GM10266 (cell line): ENCODE measurements around the gene STIM1.

Experiments used
- DNase-seq: peaks from one replicate; pipeline ENCODE4 v3.0.0; 2012; ENCODE audit errors: extremely low spot score
- TF ChIP-seq, protein P1 (sequence below): IDR thresholded peaks from 2 replicates; pipeline ENCODE4 v1.5.1; 2012; ENCODE audit warnings: mild to moderate bottlenecking, low read depth; ENCODE audit not compliant: control insufficient read depth, insufficient read depth; ENCODE audit errors: missing control alignments

STIM1 gene

DNA sequence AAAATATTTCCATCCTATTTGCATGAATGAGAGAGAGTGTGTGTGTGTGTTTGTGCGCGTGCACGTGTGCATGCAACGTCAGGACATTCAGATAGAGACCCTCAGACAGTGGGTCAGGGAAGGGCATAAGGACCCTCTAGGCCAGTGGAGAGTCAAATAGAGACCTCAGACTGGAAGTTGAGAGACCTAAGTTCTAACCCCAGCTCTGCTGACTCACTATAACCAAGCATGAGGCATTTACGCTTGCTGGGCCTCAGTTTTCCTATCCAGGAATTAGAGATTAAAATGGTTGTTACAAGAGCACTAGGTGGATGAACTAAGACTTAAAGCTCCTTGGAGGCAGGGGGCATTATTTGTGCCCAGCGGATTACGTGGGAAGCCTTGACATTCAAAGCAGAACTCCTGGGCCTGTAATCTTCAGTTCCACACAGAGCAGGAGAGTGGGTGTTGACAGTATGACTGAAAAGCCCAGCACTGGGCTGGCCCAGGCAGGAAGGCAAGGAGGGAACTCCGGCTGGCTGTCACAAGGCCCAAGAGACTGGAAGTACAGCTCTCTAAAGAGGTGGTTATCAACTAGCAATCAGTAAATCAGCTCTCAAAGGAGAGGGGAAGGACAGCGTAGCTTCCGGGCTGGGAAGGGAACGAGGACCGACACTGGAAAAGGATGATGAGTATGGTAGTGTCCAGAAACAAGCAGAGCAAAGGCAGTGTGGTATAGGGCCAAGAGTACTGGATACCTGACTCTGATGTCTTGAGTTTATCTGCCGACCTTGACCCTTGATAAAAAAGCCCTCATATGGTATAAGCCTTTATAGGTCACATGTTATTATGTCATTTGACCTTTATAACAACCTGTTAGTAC, 23.9 kb upstream of the STIM1 start:
- TF ChIP-seq, protein P1, sequence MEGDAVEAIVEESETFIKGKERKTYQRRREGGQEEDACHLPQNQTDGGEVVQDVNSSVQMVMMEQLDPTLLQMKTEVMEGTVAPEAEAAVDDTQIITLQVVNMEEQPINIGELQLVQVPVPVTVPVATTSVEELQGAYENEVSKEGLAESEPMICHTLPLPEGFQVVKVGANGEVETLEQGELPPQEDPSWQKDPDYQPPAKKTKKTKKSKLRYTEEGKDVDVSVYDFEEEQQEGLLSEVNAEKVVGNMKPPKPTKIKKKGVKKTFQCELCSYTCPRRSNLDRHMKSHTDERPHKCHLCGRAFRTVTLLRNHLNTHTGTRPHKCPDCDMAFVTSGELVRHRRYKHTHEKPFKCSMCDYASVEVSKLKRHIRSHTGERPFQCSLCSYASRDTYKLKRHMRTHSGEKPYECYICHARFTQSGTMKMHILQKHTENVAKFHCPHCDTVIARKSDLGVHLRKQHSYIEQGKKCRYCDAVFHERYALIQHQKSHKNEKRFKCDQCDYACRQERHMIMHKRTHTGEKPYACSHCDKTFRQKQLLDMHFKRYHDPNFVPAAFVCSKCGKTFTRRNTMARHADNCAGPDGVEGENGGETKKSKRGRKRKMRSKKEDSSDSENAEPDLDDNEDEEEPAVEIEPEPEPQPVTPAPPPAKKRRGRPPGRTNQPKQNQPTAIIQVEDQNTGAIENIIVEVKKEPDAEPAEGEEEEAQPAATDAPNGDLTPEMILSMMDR: no peak

DNA sequence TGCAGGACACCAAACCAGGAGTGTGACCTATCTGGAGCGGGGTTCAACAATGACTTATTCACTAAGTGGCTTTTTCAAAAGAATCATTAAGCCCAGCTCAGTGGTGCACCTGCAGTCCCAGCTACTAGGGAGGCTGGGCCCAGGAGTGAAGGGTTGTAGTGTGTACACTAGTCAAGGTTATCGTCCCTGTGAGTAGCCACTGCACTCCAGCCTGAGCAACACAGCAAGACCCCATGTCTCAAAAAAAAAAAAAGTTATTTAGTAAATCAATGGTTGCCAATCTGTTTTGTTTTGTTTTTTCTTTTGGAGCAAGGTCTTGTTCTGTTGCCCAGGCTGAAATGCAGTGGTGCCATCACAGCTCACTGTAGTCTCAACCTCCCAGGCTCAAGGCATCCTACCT, 22.6 kb upstream of the STIM1 start:
- TF ChIP-seq, protein P1: no peak

More for the DNA sequence above, 23.9 kb upstream of the STIM1 start:
- DNase-seq: no peak

DNA sequence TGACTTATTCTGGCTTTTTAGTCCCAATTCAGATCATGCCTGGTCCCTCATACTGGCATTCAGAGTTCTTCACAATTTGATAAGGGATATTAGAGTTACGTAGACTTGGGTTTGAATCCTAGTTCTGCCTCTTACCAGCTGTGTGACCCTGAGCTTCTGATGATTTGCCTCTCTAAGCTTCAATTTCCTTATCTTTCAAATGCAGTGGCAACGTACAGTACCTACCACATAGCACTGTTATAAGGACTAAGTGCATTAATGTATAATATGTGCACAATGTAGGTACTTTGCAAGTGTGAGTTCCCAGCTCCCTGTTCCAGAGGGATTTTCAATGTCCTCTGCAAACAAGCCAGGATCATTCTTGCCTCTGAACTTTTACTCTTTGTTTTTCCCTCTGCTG, 22.0 kb upstream of the STIM1 start:
- DNase-seq: no peak
- TF ChIP-seq, protein P1: no peak

More for the DNA sequence above, 22.6 kb upstream of the STIM1 start:
- no peak for DNase-seq

DNA sequence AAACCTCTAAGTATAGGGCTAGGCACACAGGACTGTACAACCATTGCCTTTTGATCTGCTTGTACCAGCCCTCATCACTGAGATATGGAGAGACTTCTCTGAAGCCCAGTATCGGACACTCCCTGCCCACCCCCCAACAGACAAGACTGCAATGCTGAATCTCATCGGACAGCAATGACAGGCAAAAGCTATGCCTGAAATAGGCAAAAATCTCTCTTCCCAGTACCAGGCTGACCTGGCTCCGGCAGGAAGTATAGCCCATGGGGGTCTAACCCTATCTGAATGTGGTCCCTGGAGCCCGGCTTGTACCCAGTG, 21.2 kb upstream of the STIM1 start:
- no peak for DNase-seq
- TF ChIP-seq, protein P1: no peak

DNA sequence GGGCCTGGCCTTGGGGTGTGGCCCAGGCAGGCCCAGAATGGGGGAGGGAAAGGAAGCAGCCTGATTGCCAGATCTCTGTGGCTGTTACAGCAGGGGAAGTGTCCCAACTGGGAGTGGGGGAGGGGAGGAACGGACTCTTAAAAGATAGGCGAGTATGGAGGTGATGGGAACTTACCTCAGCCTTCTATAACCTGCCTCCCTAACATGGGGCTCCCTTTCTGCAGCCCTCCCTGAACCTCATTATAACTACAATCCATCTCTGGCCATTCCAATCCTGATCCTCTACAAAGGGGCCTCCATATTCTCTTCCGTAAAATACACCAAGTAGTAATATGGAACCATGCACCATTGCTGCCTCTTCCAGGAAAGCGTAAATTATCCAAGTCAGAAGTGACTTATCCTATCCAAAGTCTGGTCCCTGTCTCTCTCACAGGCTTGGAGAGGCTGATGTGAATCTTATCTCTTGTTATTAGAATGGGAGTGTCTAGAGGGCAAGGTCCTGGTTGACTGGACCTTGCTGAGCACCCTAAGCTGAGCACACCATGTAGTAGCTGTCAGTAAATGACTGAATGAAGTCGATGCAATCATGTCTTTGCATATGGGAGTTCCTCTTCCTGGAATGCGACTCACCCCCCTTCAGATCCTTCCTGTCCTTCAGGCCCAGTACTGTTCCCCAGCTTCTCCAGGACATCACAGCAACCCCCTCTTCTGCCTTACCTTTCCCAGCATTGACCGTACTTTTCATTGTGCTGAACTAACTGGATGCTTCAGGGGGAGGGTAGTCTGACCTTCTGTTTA, 20.6 kb upstream of the STIM1 start:
- no peak for DNase-seq

DNA sequence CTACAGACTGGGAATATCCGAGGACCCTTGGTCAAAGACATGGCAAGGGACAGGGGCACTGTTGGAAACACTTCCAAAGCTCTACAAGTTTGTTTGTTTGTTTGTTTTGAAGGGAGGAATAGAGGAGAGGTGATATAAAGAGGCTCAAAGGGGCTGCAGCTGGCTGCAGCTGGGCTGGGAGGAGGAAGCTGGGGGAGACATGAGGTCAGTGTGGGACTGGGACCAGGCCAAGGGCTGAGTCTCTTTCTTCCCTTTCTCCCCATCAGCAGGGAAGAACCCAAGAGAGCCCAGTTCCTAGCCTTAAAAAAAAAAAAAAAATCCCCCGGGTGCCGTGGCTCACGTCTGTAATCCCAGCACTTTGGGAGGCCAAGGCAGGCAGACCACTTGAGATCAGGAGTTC, 19.7 kb upstream of the STIM1 start:
- DNase-seq: no peak
- TF ChIP-seq, protein P1: no peak

More for the DNA sequence above, 20.6 kb upstream of the STIM1 start:
- TF ChIP-seq, protein P1: no peak

DNA sequence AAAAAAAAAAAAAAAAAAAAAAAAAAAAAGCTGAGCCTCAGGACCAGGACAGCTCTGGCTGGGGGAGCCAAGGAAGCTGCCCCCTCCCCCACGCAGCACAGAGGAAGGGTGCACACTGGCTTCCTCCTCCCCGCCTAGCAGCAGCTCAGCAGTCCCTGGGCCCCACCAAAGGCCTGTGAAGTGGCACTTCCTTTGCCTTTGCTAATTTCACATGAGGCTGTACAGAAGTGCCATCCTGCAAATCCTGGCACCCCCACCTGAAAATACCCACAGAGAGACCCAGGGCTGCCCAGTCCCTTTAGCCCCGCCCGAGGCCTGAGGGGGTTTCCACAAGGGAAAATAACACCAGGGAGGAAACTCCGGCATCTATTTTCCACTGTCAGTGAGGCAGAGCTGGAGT, 18.6 kb upstream of the STIM1 start:
- TF ChIP-seq, protein P1: no peak

More for the DNA sequence above, 18.6 kb upstream of the STIM1 start:
- no peak for DNase-seq
